Heart right ventricle (tissue), 16 donors: ENCODE results near the gene STAG3. TPM values are rescaled to one million over a fixed set of nuclear protein-coding genes. Genes with fewer than 3 reads are reported as not detected.
"Not testable (repeated sequence)": the region's sequence is repeated elsewhere in the genome, so short reads cannot be mapped to it uniquely, and the experiment has no call there.

Experiments
- ATAC-seq, 8 donors: fragments of 200-7000 bp; cut with Tn5 transposase; one replicate each; pipeline ENCODE4 v1.9.1; 2020; ENCODE audit warnings: mild to moderate bottlenecking in 8 of 8, moderate library complexity in 8 of 8, moderate number of reproducible peaks in 1 of 8
- DNase-seq, 2 donors: peaks; one replicate each; pipeline ENCODE4 v3.0.0-alpha.2; 2020
- H3K27ac ChIP-seq, 10 donors: fragments of 200-600 bp; sonication (generic) in 2 of 10; one replicate each; pipeline versions ENCODE4 v1.5.0 to v1.8.0; 2020 to 2022; ENCODE audit warnings: mild to moderate bottlenecking in 3 of 10
- H3K27me3 ChIP-seq, 7 donors: fragments of 200-600 bp; one replicate each; pipeline ENCODE4 v1.8.0; 2021 to 2022; ENCODE audit warnings: mild to moderate bottlenecking in 2 of 7
- H3K36me3 ChIP-seq, 9 donors: fragments of 200-600 bp; sonication (generic) in 1 of 9; one replicate each; pipeline versions ENCODE4 v1.5.0 to v1.8.0; 2020 to 2022; ENCODE audit warnings: mild to moderate bottlenecking in 2 of 9
- H3K4me1 ChIP-seq, 9 donors: fragments of 200-600 bp; sonication (generic) in 1 of 9; one replicate each; pipeline versions ENCODE4 v1.5.0 to v1.8.0; 2020 to 2022; ENCODE audit warnings: mild to moderate bottlenecking in 4 of 9
- H3K4me3 ChIP-seq, 10 donors: fragments of 200-600 bp; sonication (generic) in 2 of 10; one replicate each; pipeline versions ENCODE4 v1.5.0 to v1.8.0; 2020 to 2022; ENCODE audit warnings: mild to moderate bottlenecking in 7 of 10, moderate library complexity in 2 of 10
- H3K9me3 ChIP-seq, 11 donors: fragments of 200-600 bp in 10 of 11; sonication (generic) in 2 of 11; one replicate each; pipeline versions ENCODE4 v1.5.0 to v1.8.0; 2013 to 2022; ENCODE audit warnings: mild to moderate bottlenecking in 2 of 11, control low read depth in 1 of 11, moderate library complexity in 1 of 11
- WGBS, 2 donors: extraction: QIAGEN DNeasy Blood & Tissue Kit; methylation state at CpG; one replicate each; pipeline ENCODE4 v1.1.7; 2013; ENCODE audit warnings: inconsistent platforms in 1 of 2; 5-methylcytosine and 5-hydroxymethylcytosine counted together
- intact Hi-C, 10 donors: fragments of 100-400 bp; cut with DNase I; formaldehyde crosslinking; loops; one replicate each; pipeline versions ENCODE4 v1.11.1 to v1.14.2; 2022
- polyA plus RNA-seq, 2 donors: library from polyadenylated mRNA; stranded (reverse); fragments of 200-250 nt; gene quantifications; one replicate each; pipeline ENCODE4 v1.2.3, GENCODE V29; 2013
- total RNA-seq, 10 donors: library from RNA; stranded (reverse); fragmentation: NEBNext Ultra II Directional in 3 of 10; extraction: Animal tissue kit (Norgen Biotek cat#: 25700) in 3 of 10; gene quantifications; one replicate each; pipeline versions ENCODE4 v1.2.1 to v1.2.4, GENCODE V29; 2021 to 2023
- TF ChIP-seq, protein P1 (sequence below), 9 donors: fragments of 200-600 bp; sonication (generic) in 2 of 9; IDR thresholded peaks; one replicate each; pipeline versions ENCODE4 v1.5.0 to v1.8.0; 2021 to 2022; ENCODE audit warnings: antibody characterized with exemption in 9 of 9, mild to moderate bottlenecking in 5 of 9, moderate library complexity in 1 of 9
- donor health status: Arrhythmogenic right ventricular cardiomyopathy.
- donor health status: ischemic (EF 13 %, LVEDD 7.1; RV severe dilation, severe dysfunction).
- donor health status: healthy with polysubstance abuse.
- donor health status: DM: no; HTN: yes; CAD: no.
- donor health status: DM: no; HTN: no; CAD: no.
- donor health status: ischemic (EF 25% LVEDD 6.9; RV normal size, moderate dysfunction).
- donor health status: ischemic (EF 25% LVEDD 5.7; RV mildly dilated, moderate dysfunction).
- donor health status: healthy.
- donor health status: DM: yes; HTN: yes; CAD: no.
- donor health status: Ischemic cardiomyopathy.
- donor health status: ischemic (EF 35%, LVEDD 5.7; RV mildly dilated, moderate dysfunction).
- donor health status: nonischemic (EF 11% LVEDD 7.7; RV severe dilation, severe dysfunction).
- donor health status: DM: yes; HTN: yes; CAD: no.
- donor health status: PGD.
- donor health status: ischemic (EF 29% LVEDD 5.4; RV normal size, mild dysfunction).
- donor health status: nonischemic (EF 23%, LVEDD 6.1; RV moderate dilation, normal function).

STAG3 gene
- total and polyA plus RNA-seq, 12 donors, result 0.13 to 1.5 (median 0.47) TPM; not detected in 1

DNA sequence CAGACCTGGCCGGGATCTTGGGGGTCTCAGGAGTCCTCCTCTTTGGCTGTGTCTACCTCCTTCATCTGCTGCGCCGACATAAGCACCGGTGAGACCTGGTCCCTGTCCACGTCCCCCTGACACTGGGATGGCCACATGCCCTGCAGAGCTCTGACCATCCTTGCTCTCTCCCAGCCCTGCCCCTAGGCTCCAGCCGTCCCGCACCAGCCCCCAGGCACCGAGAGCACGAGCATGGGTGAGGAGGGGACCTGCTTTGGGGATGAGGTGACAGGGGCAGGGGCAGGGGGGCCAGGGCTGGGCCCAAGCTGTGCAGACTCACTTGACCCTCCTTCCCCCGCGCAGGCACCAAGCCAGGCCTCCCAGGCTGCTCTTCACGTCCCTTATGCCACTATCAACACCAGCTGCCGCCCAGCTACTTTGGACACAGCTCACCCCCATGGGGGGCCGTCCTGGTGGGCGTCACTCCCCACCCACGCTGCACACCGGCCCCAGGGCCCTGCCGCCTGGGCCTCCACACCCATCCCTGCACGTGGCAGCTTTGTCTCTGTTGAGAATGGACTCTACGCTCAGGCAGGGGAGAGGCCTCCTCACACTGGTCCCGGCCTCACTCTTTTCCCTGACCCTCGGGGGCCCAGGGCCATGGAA is 43.0 kb downstream of the STAG3 start:
- Histone ChIP-seq H3K36me3 (peaks cover 0 to 25% (median 0%) of the 10 kb centered on the region in 9 donors), H3K4me1 (peaks cover 0 to 9% (median 4%) of the 10 kb centered on the region in 9 donors), H3K27ac (peak overlapping the region in 2 of 10 donors; percentile 19 to 90), H3K4me3 (peak overlapping the region in 1 of 10 donors; percentile 50), H3K9me3 (no peaks in the 10 kb centered on the region), H3K27me3 (no peaks in the 10 kb centered on the region)
- 86 to 88% methylated on average over 22 of the region's 22 CpGs for WGBS, 2 donors
- DNase-seq, result no peak
- TF ChIP-seq, protein P1, sequence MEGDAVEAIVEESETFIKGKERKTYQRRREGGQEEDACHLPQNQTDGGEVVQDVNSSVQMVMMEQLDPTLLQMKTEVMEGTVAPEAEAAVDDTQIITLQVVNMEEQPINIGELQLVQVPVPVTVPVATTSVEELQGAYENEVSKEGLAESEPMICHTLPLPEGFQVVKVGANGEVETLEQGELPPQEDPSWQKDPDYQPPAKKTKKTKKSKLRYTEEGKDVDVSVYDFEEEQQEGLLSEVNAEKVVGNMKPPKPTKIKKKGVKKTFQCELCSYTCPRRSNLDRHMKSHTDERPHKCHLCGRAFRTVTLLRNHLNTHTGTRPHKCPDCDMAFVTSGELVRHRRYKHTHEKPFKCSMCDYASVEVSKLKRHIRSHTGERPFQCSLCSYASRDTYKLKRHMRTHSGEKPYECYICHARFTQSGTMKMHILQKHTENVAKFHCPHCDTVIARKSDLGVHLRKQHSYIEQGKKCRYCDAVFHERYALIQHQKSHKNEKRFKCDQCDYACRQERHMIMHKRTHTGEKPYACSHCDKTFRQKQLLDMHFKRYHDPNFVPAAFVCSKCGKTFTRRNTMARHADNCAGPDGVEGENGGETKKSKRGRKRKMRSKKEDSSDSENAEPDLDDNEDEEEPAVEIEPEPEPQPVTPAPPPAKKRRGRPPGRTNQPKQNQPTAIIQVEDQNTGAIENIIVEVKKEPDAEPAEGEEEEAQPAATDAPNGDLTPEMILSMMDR (IDR thresholded peaks at IDR 0.05), result no peak
- no peak for ATAC-seq
- intact Hi-C loops, result loop anchor here in 1 of 10 donors (5.0 kb wide), 1 partner anchor 88 kb away; no protein-coding TSS in a partner anchor

DNA sequence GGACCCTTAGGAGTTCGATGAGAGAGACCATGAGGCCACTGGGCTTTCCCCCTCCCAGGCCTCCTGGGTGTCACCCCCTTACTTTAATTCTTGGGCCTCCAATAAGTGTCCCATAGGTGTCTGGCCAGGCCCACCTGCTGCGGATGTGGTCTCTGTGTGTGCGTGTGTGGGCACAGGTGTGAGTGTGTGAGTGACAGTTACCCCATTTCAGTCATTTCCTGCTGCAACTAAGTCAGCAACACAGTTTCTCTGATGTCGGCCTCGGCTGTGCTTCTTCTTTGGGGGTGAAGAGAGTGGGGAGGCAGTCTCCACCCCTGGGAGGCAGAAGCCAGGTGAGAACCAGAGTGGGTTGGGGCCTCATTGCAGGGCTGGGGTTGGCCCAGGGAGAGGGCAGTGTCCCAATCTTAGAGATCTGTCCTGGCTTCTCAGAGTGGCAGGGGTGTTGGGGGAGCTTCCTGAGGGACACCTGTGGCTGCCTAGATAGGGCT is 43.6 kb downstream of the STAG3 start:
- ATAC-seq (peak in 1 of 8 donors; percentile 12), DNase-seq (no peak)
- Histone ChIP-seq H3K4me1 (peaks cover 0 to 3% (median 0%) of the 10 kb centered on the region in 9 donors), H3K4me3 (peak overlapping the region in 1 of 10 donors; percentile 50), H3K36me3 (peaks cover 0 to 25% (median 0%) of the 10 kb centered on the region in 9 donors), H3K9me3 (no peaks in the 10 kb centered on the region), H3K27me3 (no peaks in the 10 kb centered on the region), H3K27ac (peak overlapping the region in 1 of 10 donors; percentile 90)
- TF ChIP-seq, protein P1 (IDR thresholded peaks at IDR 0.05), result no peak
- WGBS, 2 donors, result 92 to 95% methylated on average over 5 of the region's 5 CpGs
- intact Hi-C loops, result loop anchor here in 1 of 10 donors (5.0 kb wide), 1 partner anchor 89 kb away; no protein-coding TSS in a partner anchor

DNA sequence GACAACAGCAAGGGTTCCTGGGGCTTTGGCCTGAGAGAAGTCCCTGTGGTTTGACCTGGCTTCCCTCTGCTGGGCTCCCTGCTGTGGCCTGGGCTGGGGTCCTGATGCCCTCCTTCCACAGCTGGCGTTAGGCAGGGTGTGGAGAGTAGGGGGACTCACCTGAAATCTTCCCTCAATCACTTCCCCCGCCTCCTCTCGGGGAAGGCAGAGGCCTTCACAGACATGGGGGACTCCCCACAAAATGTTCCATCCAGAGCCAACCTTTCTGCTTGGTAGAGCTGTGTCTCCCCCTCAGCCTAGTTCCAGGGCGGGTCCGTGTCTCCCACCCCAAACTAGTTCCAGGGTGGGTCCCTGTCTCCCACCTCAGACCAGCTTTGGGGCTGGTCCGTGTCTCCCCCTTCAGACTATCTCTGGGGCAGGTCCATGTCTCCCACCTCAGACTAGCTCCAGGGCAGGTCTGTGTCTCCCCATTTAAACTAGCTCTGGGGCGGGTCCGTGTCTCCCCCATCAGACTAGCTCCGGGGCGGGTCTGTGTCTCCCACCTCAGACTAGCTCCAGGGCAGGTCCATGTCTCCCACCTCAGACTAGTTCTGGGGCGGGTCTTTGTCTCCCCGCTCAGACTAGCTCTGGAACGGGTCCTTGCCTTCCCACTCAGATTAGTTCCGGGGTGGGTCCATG is 44.2 kb downstream of the STAG3 start:
- DNase-seq (no peak), ATAC-seq (no peak)
- peak overlapping the region in 1 of 10 donors; percentile 86 for H3K27ac ChIP-seq
- intact Hi-C loops, result loop anchor here in 1 of 10 donors (5.0 kb wide), 1 partner anchor 90 kb away; no protein-coding TSS in a partner anchor
- no peaks in the 10 kb centered on the region for H3K4me1 ChIP-seq
- WGBS, 2 donors, result 87 to 88% methylated on average over 12 to 14 of the region's 14 CpGs
- no peaks in the 10 kb centered on the region for H3K9me3 ChIP-seq
- no peaks in the 10 kb centered on the region for H3K27me3 ChIP-seq
- H3K4me3 ChIP-seq, result peak overlapping the region in 1 of 10 donors; percentile 50
- TF ChIP-seq, protein P1 (IDR thresholded peaks at IDR 0.05), result no peak
- H3K36me3 ChIP-seq, result peaks cover 0 to 25% (median 0%) of the 10 kb centered on the region in 9 donors

DNA sequence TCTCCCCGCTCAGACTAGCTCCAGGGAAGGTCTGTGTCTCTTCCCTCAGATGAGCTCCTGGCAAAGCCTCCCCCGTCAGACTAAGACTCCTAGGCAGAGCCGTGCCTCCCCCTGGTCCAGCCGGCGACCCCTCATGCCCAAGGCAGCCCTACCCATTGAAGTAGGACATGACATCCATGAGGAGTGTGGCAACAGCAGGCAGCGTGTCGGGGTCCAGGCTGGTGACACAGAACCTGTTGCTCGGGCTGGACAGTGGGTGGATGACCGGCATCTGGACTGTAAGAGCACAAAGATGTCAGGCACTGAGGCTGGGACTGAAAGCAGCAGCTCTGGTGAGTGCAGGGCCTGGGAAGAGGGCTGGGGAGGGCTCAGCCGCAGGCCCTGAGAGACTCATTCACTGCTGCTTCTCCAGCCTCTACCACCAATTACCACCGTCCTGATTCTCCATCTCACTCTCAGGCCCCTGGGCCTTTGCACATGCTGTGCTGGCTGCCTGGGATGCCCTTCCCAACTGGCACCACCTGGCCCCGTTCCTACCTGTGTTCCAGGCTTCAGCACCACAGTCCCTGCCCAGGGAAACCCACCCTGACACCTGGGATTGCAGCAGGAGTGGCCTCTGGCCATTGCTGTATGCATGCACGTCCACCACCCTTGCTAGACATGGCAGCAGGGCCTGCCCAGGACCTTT is 44.9 kb downstream of the STAG3 start:
- H3K4me1 ChIP-seq, result no peaks in the 10 kb centered on the region
- TF ChIP-seq, protein P1 (IDR thresholded peaks at IDR 0.05), result no peak
- 95 to 99% methylated on average over 13 of the region's 13 CpGs for WGBS, 2 donors
- intact Hi-C loops, result loop anchor here in 1 of 10 donors (5.0 kb wide), 1 partner anchor 90 kb away; no protein-coding TSS in a partner anchor
- H3K27me3 ChIP-seq, result no peaks in the 10 kb centered on the region
- no peak for DNase-seq
- H3K4me3 ChIP-seq, result peak overlapping the region in 1 of 10 donors; percentile 50
- H3K27ac ChIP-seq, result peak overlapping the region in 1 of 10 donors; percentile 86
- peaks cover 0 to 25% (median 0%) of the 10 kb centered on the region in 9 donors for H3K36me3 ChIP-seq
- no peaks in the 10 kb centered on the region for H3K9me3 ChIP-seq
- no peak for ATAC-seq

DNA sequence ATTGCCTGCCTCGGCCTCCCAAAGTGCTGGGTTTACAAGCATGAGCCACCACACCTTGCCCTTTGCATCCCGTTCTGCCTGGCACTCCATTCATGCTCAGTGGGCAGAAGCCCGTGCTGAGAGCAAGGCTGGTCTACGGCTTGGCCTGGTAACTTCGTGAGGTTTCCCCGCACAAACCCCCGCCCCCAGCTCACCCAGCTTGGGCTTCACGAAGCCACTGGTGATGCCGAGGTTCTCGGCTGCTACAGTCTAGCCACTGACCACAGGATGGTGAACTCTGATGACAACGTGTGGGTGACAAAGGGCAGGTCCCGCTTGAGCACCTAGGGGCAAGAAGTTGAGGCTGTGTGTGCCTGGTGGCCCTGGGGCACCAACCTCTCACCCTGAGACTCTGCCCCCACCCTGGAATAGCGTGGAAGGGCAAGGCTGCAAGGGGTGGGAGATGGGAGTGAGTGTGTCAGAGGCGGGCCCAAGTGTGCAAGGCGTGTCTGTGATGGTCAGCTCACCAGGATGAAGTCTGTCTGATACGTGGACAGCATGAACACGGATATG is 45.7 kb downstream of the STAG3 start:
- not testable (repeated sequence) for DNase-seq, H3K4me3 ChIP-seq, H3K27me3 ChIP-seq, ATAC-seq, H3K9me3 ChIP-seq, H3K27ac ChIP-seq, H3K4me1 ChIP-seq
- intact Hi-C loops, result loop anchor here in 1 of 10 donors (5.0 kb wide), 1 partner anchor 91 kb away; no protein-coding TSS in a partner anchor
- WGBS, 2 donors, result 95% methylated on average over 17 of the region's 17 CpGs
- H3K36me3 ChIP-seq, result peaks cover 0 to 25% (median 0%) of the 10 kb centered on the region in 9 donors

DNA sequence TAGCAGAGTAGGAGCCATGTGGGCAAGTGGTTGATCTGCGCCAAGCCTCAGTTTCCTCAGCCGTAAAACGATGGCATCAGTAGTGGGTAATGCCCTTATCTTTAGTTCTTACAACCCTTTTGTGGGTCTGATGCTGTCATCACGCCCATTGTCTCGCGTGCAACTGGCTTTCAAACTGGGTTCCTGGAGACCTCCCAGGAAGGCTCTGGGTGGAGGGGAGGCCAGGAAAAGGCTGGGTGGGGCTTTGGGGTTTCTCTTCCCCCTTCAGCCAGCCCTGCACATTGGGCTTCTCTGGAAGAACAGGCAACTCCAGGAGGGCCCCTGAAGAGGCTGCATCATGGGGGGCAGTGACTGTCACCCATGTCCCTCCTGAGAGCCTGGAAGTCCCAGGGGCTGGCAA is 47.2 kb downstream of the STAG3 start:
- H3K27me3 ChIP-seq, H3K4me1 ChIP-seq, ATAC-seq, DNase-seq, H3K27ac ChIP-seq, H3K9me3 ChIP-seq, H3K4me3 ChIP-seq: not testable (repeated sequence)
- WGBS, 2 donors, result 82 to 86% methylated on average over 6 of the region's 6 CpGs
- intact Hi-C loops, result loop anchor here in 1 of 10 donors (5.0 kb wide), 1 partner anchor 93 kb away; no protein-coding TSS in a partner anchor
- peaks cover 0 to 25% (median 0%) of the 10 kb centered on the region in 9 donors for H3K36me3 ChIP-seq
